PC-3 (cell line): ENCODE data around the gene SLC39A8.

ENCODE experiments used
- CTCF ChIP-seq: fragments of 300-600 bp; sonication (generic); conservative IDR thresholded peaks from 2 replicates; pipeline ENCODE4 v1.5.1; 2017; ENCODE audit warnings: antibody characterized with exemption, low read depth, mild to moderate bottlenecking, low read length
- EZH2 ChIP-seq: fragments of 300-600 bp; sonication (generic); IDR thresholded peaks from one replicate; pipeline ENCODE4 v1.6.1; 2017; ENCODE audit warnings: antibody characterized with exemption, mild to moderate bottlenecking, low read length; ENCODE audit not compliant: unreplicated experiment
- EZH2phosphoT487 ChIP-seq: fragments of 300-600 bp; sonication (generic); IDR thresholded peaks from 2 replicates; pipeline ENCODE4 v1.6.1; 2018; ENCODE audit warnings: mild to moderate bottlenecking, antibody characterized with exemption, low read length, borderline replicate concordance

- TF ChIP-seq EZH2 (no peak), CTCF (no peak), EZH2phosphoT487 (no peak)
These were observed 56.8 kb downstream of the SLC39A8 start for GRCh38 chr4:102288497-102288896.
